Subcutaneous abdominal adipose tissue (tissue), 5 donors: Measurements from ENCODE around the gene HLA-DMB.

Experiments used
- H3K27ac ChIP-seq: one replicate; pipeline ENCODE4 v1.7.0; 2013; ENCODE audit warnings: low read depth, mild to moderate bottlenecking, inconsistent platforms, low read length, moderate library complexity
- H3K27me3 ChIP-seq, 5 donors: one replicate each; pipeline ENCODE4 v1.7.0; 2013; ENCODE audit warnings: low read length in 5 of 5, inconsistent platforms in 1 of 5; ENCODE audit not compliant: control insufficient read depth in 5 of 5, insufficient read depth in 4 of 5
- H3K36me3 ChIP-seq, 5 donors: one replicate each; pipeline ENCODE4 v1.7.0; 2013; ENCODE audit warnings: low read length in 5 of 5; ENCODE audit not compliant: control insufficient read depth in 5 of 5, insufficient read depth in 5 of 5
- H3K4me1 ChIP-seq, 5 donors: one replicate each; pipeline ENCODE4 v1.7.0; 2013; ENCODE audit warnings: low read length in 5 of 5, mild to moderate bottlenecking in 3 of 5, moderate library complexity in 1 of 5; ENCODE audit not compliant: control insufficient read depth in 5 of 5, insufficient read depth in 5 of 5
- H3K4me3 ChIP-seq, 5 donors: one replicate each; pipeline ENCODE4 v1.7.0; 2013; ENCODE audit warnings: low read length in 5 of 5, low read depth in 1 of 5
- H3K9ac ChIP-seq, 5 donors: one replicate each; pipeline ENCODE4 v1.7.0; 2013; ENCODE audit warnings: low read length in 5 of 5, mild to moderate bottlenecking in 4 of 5, moderate library complexity in 3 of 5
- H3K9me3 ChIP-seq, 5 donors: one replicate each; pipeline ENCODE4 v1.7.0; 2013; ENCODE audit warnings: low read length in 5 of 5; ENCODE audit not compliant: control insufficient read depth in 5 of 5
- donor health status: healthy.
- donor health status: healthy.
- donor health status: healthy.
- donor health status: healthy.
- donor health status: healthy.

Gene HLA-DMB

DNA sequence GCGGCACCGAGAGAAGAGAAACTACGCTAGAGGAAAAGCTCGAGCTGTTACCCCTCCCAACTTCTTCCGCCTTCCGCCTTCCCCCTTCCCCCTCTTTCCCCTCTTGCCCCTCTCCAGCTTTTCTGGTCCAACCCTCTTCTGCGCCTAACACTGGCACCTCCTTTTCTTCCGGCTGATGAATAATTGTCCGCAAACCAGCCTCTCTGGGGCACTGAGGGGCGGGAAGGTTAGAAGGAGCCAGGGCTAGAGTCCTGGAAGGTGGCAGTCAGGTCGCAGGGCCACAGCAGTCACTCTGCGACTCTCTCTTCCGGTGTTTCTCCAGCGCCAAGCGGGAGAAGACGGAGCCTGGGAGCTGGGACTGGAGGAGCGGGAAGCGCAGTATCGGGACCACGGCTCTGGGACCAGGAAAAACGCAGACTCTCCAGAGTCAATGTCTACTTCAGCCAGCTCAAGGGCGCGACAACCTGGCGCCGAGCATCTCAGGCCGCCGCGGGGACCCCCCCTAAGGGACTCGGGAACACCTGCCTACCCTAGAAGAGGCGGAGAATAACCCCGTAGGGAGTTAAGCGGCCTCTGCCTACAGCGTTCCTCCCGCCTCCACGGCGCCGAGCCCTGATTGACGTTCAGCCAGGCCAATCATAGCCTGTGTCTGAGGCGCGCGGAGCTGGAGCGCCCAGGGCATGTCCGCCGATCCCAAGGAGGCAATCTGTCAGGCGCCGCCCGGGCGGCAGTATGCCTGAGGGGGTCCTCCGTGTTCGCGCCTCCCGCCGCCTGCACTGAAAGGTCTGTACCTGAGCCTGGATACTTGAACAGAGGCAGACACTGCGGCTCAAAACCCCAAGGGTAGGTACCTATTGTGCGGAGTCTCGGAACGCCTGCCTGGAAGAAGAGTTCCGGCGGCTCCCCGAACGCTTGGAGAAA, 46.5 kb downstream of the HLA-DMB start:
- peaks cover 6 to 24% (median 16%) of the 10 kb centered on the region in 5 donors for H3K4me1 ChIP-seq
- H3K27ac ChIP-seq: peak overlapping the region; percentile 90
- peak overlapping the region; percentile 90 to 96 (median 94) for H3K4me3 ChIP-seq
- no peaks in the 10 kb centered on the region for H3K9me3 ChIP-seq
- H3K9ac ChIP-seq: peak overlapping the region; percentile 75 to 95 (median 85)
- no peaks in the 10 kb centered on the region for H3K27me3 ChIP-seq
- H3K36me3 ChIP-seq: no peaks in the 10 kb centered on the region

DNA sequence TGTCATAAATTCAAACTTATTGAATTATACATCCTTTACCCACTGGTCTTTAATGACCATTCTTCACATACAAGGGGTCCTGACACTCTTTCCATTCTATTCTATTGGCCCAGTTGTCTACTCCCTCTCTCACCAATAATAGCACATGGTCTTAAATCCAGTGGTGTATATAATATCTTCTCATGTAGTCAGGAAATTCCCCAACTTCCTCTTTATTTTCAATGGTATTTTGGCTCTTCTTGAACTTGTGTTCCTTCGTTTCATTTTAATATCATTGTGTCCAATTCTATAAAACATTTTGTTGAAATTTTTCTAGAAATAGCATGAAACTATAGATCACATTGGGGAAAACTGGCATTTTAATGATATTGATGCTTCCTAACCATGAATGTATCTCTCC, 50.0 kb downstream of the HLA-DMB start:
- no peaks in the 10 kb centered on the region for H3K9me3 ChIP-seq
- H3K27me3 ChIP-seq: no peaks in the 10 kb centered on the region
- H3K36me3 ChIP-seq: no peaks in the 10 kb centered on the region
- no peak overlapping the region for H3K9ac ChIP-seq
- no peak overlapping the region for H3K4me3 ChIP-seq
- peaks cover 6 to 38% (median 32%) of the 10 kb centered on the region in 5 donors for H3K4me1 ChIP-seq
- H3K27ac ChIP-seq: no peak overlapping the region

DNA sequence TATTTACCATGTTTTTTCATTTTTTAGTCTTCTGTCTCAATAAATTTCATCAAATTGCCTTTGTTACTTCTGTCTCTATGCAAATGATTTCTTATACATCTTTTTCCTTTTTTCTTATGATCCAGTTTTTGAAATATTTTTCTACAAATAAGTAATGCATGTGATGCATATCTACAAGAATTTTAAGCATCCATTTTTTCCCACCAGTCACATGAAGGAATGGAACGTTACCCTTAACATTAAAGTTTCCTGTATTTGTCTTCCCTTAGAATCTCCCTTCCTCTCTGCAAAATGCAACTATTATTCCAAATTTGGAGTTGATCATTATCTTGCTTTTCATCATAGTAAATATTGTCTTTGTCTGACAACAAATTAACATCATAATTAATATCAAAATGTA, 51.3 kb downstream of the HLA-DMB start:
- H3K4me3 ChIP-seq: no peak overlapping the region
- H3K27me3 ChIP-seq: no peaks in the 10 kb centered on the region
- no peak overlapping the region for H3K27ac ChIP-seq
- H3K4me1 ChIP-seq: peaks cover 0 to 29% (median 23%) of the 10 kb centered on the region in 5 donors
- no peak overlapping the region for H3K9ac ChIP-seq
- no peaks in the 10 kb centered on the region for H3K36me3 ChIP-seq
- H3K9me3 ChIP-seq: no peaks in the 10 kb centered on the region

DNA sequence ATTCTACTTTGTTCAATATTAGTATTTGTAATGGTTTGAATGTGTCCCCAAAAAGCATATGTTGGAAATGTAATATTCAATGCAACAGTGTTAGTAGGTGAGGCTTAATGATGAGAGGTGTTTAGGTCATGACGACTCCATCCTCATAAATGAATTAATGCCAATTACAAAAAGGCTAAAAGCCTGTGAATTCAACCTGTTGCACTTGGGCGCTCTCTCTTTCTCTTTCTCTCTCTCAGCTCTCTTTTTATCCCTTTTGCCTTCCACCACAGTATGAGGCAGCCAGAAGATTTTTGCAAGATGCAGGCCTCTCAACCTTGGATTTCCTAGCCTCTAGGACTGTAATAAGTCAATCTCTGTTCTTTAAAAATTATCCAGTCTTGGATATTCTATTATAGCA, 52.3 kb downstream of the HLA-DMB start:
- Histone ChIP-seq H3K9ac (no peak overlapping the region), H3K4me1 (peaks cover 0 to 27% (median 23%) of the 10 kb centered on the region in 5 donors), H3K9me3 (no peaks in the 10 kb centered on the region), H3K27me3 (no peaks in the 10 kb centered on the region), H3K4me3 (no peak overlapping the region), H3K36me3 (no peaks in the 10 kb centered on the region), H3K27ac (no peak overlapping the region)

DNA sequence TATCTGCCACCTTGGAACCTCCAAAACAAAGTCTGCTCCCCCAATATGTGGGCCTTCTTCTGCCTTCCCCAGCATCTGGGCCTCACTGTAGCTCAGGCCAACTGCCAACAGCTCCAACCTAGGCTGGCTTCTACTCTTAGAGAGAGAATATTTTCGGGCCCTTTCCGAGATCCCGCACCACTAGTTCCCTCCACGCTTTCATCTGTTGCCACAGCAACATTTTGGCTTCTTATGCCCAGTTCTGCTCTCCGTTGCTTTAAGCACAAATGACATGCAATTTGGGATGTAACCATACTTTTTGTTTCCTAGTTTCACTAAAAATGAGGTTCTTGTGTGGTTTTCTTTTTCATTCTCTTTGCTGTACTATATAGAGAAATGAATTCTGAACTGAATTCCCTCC, 53.2 kb downstream of the HLA-DMB start:
- H3K9me3 ChIP-seq: no peaks in the 10 kb centered on the region
- no peak overlapping the region for H3K9ac ChIP-seq
- H3K27me3 ChIP-seq: no peaks in the 10 kb centered on the region
- H3K4me1 ChIP-seq: peaks cover 0 to 30% (median 25%) of the 10 kb centered on the region in 5 donors
- H3K4me3 ChIP-seq: no peak overlapping the region
- H3K27ac ChIP-seq: peak overlapping the region; percentile 13
- H3K36me3 ChIP-seq: no peaks in the 10 kb centered on the region

DNA sequence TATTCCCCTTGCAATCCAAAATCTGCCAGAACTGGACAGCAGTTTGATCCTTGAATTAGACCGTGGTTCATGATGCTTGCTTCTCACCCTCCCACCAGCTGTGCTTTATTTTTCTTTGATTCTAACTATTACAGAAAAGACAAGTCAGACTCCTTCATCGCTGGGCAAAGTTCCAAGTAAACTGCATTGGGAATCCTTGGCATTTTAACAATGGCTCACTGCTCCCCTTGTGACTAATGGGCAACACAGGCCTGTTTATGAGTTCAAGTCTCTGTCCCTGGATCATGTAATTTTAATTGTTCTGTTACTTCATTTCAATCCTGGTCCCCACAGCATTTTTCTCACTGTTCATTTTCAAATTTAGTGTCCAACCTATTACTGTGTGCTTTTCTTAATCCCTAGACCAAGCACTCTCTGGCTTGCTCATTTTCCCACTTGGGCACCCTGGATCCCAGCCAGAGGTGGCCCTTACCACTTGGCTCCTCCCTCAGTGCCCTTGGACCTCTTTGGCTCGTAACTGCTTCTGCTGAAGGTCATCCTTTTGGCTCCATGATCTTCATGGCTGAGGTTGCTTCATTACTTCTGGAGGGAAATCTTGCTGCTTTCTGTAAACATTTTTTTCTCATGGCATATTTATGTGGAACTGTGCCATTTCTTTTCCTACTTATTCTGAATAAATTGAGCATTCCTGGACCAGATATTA, 54.0 kb downstream of the HLA-DMB start:
- H3K4me3 ChIP-seq: no peak overlapping the region
- H3K36me3 ChIP-seq: no peaks in the 10 kb centered on the region
- no peak overlapping the region for H3K9ac ChIP-seq
- H3K9me3 ChIP-seq: no peaks in the 10 kb centered on the region
- H3K27me3 ChIP-seq: no peaks in the 10 kb centered on the region
- H3K4me1 ChIP-seq: peaks cover 0 to 30% (median 25%) of the 10 kb centered on the region in 5 donors
- H3K27ac ChIP-seq: peak overlapping the region; percentile 13

DNA sequence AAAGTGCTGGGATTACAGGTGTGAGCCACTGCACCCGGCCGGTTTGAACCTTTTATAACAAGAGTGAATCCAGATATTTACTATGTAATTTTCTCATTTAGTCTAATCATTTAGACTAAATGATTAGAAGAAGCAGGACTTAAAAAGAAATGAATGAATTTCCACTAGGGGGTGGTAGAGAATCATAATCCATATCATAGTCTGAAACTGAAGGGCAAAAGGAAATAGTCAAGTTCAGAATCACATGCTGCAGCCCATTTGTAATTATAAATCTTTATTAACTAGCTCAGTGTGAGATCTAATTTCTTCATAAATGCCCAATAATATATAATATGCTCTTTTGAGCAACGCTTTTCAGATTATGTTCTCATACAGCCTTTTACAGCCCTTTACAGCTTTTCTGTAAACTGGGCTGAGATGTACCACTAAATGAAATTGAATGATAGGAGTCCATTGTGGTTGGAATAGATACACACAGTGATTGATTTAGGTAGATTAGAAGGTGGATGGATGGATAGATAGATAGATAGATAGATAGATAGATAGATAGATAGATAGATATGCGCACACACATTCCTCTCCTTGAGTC, 55.0 kb downstream of the HLA-DMB start:
- H3K27ac ChIP-seq: peak overlapping the region; percentile 13
- no peak overlapping the region for H3K9ac ChIP-seq
- H3K4me1 ChIP-seq: peaks cover 0 to 30% (median 25%) of the 10 kb centered on the region in 5 donors
- no peaks in the 10 kb centered on the region for H3K36me3 ChIP-seq
- H3K9me3 ChIP-seq: no peaks in the 10 kb centered on the region
- no peak overlapping the region for H3K4me3 ChIP-seq
- H3K27me3 ChIP-seq: no peaks in the 10 kb centered on the region
